NCI-H1105 treated with DMSO at 0.1 percent for 48 hours (cell line): ENCODE measurements around the gene ZNF516.
A peak's percentile ranks its signal among the peaks of the same experiment; 100 is the strongest.

ENCODE experiments used
- DNase-seq: peaks from one replicate; lab custom pipeline; 2025; lab: John Stamatoyannopoulos, UW

ZNF516 gene

GRCh38 chr18:76507830-76508385 is 12.9 kb upstream of the ZNF516 start:
- DNase-seq = no peak

DNA sequence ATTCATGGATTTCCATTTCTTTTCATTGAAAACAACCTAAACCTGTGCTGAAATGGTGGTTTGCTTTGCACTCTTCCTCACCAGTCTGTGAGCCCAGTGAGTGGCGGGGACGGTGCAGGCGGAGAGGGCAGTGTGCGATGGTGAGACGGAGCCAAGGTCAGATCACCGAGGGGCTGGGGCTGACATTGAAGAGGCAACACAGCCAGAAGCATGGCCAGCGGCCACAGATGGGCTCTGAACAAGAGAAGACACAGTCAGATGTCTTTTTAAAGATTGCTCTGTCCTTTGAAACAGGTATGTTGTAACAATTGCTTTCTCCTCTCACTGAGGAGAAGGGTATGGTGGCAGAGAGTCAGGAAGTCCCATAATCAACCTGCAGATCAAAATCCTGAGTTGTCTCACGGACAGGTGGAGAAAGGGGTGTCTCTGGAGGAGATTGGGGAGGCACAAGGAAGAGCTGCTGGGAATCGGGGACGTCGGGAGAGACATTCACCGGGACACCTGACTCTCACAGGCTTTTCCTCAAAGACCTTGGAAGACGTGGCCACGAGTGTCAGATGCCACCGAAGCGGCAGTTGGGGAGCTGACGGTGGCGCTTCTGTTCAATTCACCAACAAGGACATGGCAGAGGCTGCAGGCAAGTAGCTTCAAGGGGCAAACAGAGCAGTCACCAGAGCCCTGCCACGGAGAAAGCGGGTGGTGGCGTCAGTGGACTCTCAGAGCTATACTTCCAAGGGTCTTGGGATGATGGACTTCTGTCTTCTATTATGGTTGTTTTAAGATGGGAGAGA is 12.1 kb upstream of the ZNF516 start:
- DNase-seq = no peak

DNA sequence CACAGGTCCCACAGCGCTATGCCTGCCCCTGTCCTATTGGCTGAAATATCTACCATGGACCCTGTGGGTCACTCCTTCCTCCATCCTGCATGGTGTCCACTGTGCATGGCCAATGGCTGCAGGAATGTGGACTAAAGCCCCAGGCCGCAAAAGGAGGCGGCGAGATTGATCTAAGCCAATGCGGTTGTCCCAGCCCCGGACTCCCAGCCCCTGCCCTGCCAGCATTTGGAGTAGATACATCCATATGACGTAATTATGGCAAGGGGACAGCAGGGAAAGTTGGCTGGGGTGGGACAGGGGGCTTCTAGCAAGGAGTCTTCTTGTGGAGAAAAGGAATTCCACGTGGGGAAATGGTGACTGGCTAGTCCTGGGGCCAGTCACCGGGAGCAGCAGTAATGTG is 11.4 kb upstream of the ZNF516 start:
- DNase-seq = no peak

- DNase-seq = no peak
Observed at GRCh38 chr18:76505614-76506013, 10.6 kb upstream of the ZNF516 start.

DNA sequence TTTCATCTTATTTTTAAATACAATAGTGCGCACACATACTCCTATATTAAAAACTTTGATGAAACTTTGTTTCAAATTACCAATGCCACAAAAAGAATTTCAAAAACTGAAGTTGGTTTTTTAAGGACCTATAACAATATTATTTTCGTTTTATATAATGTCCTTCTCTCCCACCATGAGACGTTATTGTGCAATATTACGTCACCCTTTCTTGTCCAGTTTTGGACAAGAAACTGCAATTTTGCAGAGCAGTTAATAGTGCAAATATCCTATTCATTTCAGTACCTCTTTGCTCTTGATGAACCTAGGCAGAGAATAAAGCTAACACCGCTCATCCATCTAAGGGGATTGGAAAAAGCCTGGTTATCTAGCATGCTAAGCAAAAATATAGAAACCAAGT is 9.7 kb upstream of the ZNF516 start:
- no peak for DNase-seq

- no peak for DNase-seq
Observed at GRCh38 chr18:76503649-76504386, 8.8 kb upstream of the ZNF516 start.

DNA sequence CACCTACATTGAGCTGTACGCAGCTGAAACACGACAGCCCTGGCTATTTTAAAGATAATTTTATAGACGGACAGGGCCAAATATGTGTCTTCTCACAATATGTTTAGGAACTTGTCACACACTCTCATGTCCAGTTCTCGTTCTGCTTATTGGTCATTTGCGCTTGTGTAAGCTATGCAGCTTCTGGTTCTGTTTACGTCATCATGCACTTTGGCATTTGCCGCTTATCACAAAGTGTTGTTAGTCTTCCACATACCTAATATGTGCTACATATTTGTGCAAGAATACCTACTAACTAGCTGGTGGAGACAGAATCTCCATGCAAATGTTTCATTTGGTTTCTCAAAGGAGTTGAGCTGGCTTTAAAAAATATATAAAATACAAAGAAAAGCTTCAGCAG is 7.5 kb upstream of the ZNF516 start:
- no peak for DNase-seq

- no peak for DNase-seq
Observed at GRCh38 chr18:76499637-76500340, 4.7 kb upstream of the ZNF516 start.

- DNase-seq = no peak
Observed at GRCh38 chr18:76499021-76499420, 4.0 kb upstream of the ZNF516 start.

GRCh38 chr18:76498064-76498463 is 3.0 kb upstream of the ZNF516 start:
- no peak for DNase-seq

- DNase-seq = no peak
Observed at GRCh38 chr18:76497021-76497420, 2.0 kb upstream of the ZNF516 start.

DNA sequence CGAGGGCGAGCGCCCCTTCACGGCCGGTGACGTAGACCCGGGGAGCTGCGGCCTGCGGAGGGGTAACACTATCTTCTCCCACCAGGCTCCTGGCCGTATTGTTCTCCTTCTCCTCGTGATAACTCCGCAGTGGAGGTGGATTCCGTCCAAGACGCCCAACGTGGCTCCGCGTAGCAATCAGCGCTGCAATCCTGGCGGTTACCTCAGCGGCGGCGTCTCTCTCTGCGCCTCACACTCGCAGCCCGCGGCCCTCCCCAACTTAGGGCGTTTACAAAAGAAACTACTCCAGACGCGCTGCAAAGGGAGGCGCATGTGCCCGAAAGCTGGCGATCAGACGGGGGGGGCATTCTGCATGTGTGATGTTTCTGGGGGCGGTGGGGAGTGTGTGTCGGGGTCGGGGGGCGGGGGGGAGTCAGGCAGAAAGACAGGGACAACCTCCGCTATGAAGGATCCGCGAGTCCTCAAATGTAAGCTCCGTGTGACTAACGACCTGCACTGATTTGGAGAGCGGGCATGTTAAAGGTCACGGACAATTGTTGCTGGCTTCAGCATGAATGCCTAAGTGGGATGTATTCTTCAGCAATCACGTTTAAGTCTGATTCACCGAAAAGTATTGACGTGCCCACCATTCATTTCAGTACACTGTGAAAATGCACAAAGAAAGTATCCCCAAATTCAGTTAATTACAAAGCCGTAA is 1.3 kb upstream of the ZNF516 start:
- no peak for DNase-seq

DNA sequence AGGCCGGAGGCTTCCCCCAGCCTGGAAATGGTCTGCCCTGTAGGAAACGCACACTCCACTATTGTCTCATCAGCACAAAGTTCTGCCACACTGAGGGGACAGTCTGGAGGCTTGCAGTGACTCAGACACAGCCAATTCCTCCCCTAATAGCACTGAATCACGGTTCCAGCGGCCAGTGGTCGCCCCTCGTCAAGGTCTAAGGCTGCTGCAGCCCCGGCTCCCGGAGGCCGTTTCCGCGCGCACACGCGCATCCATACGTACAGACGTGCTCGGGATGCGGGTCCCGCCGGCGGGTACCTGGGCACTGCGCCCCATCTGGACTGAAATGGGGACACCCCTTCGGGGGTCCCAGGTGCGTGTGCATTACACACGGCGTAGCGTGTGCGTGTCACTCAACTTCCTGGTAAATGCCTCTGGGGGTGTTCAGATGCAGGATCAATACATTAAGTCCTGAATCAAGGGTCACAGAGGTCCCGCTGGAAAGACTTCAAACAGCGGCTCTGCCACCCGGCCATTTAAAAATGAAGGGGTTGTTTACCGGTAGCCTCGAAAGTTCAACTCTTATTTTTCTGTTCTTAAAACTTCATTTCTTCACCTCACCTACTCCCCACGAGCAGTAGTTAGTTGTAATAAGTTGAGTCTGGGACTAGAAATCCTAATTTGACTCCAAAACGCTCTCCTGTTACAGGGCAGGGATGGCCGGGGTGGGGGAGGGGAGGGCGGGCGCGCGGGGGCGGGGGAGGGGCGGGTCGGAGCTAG is 572 bp upstream of the ZNF516 start:
- no peak for DNase-seq

DNA sequence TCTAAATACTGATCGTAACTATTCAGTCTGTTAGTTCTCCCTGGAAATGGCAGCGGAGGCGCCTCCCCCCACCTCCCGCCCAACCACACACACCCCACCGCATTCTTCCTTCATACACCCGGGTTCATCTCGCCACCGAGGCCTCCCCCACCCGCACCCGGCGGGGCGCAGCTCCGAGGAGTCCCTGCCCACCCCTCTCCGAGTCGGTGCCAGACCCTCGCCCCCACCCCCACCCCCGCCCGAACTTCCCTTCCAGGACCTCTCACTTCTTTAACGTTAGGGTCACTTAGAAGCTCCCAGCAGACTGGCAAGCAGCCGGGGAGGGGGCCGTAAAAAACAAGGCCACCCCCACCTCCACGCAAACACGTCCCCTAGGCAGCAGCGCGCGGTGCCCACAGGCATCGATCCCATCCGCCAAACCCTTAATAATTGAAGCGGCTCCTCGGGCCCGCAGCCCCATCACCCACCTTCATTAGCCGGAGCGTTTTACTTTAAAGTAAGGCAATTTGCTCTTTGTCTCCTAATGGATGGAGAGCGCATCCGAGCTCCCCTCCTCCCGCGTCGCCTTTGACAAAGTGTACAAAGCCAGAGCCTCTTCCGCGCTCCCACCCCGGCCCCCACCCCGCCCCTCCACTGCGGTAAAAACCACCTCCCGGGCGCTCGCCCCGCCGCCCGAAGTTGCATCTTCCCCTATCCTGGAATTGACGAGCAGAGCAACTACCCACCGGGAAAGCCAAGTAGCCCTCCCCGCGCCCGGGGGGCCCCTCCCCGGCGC is 624 bp downstream of the ZNF516 start:
- peak; percentile 40 for DNase-seq

GRCh38 chr18:76493213-76494161 is 1.6 kb downstream of the ZNF516 start:
- DNase-seq = no peak

DNA sequence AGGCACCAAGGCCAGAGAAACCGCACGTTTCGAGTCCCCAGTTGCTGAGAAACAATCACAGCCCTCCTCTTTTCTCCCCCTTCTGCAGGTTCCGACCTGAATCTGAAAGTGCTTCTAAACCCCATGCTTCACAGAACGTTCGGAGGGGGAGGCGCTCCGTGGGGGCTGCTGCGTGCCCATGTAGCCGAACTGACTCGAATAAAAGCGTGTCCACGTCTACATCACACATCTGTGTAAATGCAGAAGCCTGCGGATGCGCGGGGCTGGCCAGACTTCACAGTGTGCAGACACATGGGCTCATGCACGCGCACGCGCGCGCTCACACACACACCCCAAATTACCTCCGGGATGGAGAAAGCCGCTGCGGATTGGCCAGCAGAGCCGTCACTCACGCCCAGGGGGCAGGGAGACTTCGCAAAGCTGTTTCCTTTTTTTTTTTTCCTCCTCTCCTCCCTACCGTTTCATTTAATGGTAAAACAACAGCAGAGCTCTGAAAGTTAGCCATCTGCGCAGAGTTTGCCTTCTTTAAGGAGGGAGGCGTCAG is 2.3 kb downstream of the ZNF516 start:
- peak; percentile 94 for DNase-seq

- DNase-seq = peak; percentile 47
Observed at GRCh38 chr18:76491776-76492668, 3.0 kb downstream of the ZNF516 start.

GRCh38 chr18:76491473-76491775 is 3.6 kb downstream of the ZNF516 start:
- DNase-seq = peak; percentile 61
